ENCODE results near the gene ADGRL2. TPM values are rescaled to one million over a fixed set of nuclear protein-coding genes. Genes with fewer than 3 reads are reported as not detected.

The ADGRL2 gene
- total RNA-seq, 1 experiment from 2014 or later = 25.3 TPM

GRCh38 chr1:81846630-81847029 is 45.9 kb downstream of the ADGRL2 start:
- H3K4me2 ChIP-seq = no peak overlapping the region
- H4K20me1 ChIP-seq (ENCODE audit: insufficient read depth) = no peaks in the 10 kb centered on the region
- H3F3A ChIP-seq (ENCODE audit: insufficient read depth, low read depth) = peaks cover 4% of the 10 kb centered on the region
- ChIA-PET POLR2A (ENCODE audit: unreplicated experiment) (no interaction called here), CTCF (no interaction called here)
- H3K4me1 ChIP-seq (replicated peaks; ENCODE audit: insufficient read depth) = no peaks in the 10 kb centered on the region
- no peak overlapping the region for H3K27ac ChIP-seq
- DNase-seq = no peak
- intact Hi-C loops (cut with micrococcal nuclease; ENCODE audit: unreplicated experiment) = no loop called here
- no peaks in the 10 kb centered on the region for H3K27me3 ChIP-seq (ENCODE audit: insufficient read depth, low read depth)
- no peaks in the 10 kb centered on the region for H3K9me3 ChIP-seq (ENCODE audit: insufficient read depth, low read depth)
- no peak overlapping the region for H2AFZ ChIP-seq
- no peak overlapping the region for H3K4me3 ChIP-seq
- 0 out of 2 replicates have a peak, but pooled peaks cover 5% of the 10 kb centered on the region for H3K36me3 ChIP-seq (ENCODE audit: low read depth)
- no TSS peak for BruUV-seq (replicated peaks)
- no peaks in the 10 kb centered on the region for H3K9me2 ChIP-seq (ENCODE audit: insufficient read depth)
- no peak for TF ChIP-seq EZH2 (IDR thresholded peaks at IDR 0.05; ENCODE audit: low read depth)
- no peak for TF ChIP-seq CTCF (conservative IDR thresholded peaks at IDR 0.05)
- H3K79me2 ChIP-seq (ENCODE audit: low read depth) = no peaks in the 10 kb centered on the region

GRCh38 chr1:81847063-81847462 is 46.3 kb downstream of the ADGRL2 start:
- no peak overlapping the region for H3K4me2 ChIP-seq
- 0 out of 2 replicates have a peak, but pooled peaks cover 5% of the 10 kb centered on the region for H3K36me3 ChIP-seq (ENCODE audit: low read depth)
- intact Hi-C loops (cut with micrococcal nuclease; ENCODE audit: unreplicated experiment) = no loop called here
- no peaks in the 10 kb centered on the region for H3K27me3 ChIP-seq (ENCODE audit: insufficient read depth, low read depth)
- H3K9me3 ChIP-seq (ENCODE audit: insufficient read depth, low read depth) = no peaks in the 10 kb centered on the region
- no peaks in the 10 kb centered on the region for H3K4me1 ChIP-seq (replicated peaks; ENCODE audit: insufficient read depth)
- H2AFZ ChIP-seq = no peak overlapping the region
- H3F3A ChIP-seq (ENCODE audit: insufficient read depth, low read depth) = peaks cover 4% of the 10 kb centered on the region
- TF ChIP-seq EZH2 (IDR thresholded peaks at IDR 0.05; ENCODE audit: low read depth) = no peak
- TF ChIP-seq CTCF (conservative IDR thresholded peaks at IDR 0.05) = no peak
- no TSS peak for BruUV-seq (replicated peaks)
- no peak overlapping the region for H3K27ac ChIP-seq
- H3K79me2 ChIP-seq (ENCODE audit: low read depth) = no peaks in the 10 kb centered on the region
- CTCF ChIA-PET = no interaction called here
- DNase-seq = no peak
- H3K9me2 ChIP-seq (ENCODE audit: insufficient read depth) = no peaks in the 10 kb centered on the region
- POLR2A ChIA-PET (ENCODE audit: unreplicated experiment) = no interaction called here
- H3K4me3 ChIP-seq = no peak overlapping the region
- H4K20me1 ChIP-seq (ENCODE audit: insufficient read depth) = no peaks in the 10 kb centered on the region

GRCh38 chr1:81848880-81849682 is 48.3 kb downstream of the ADGRL2 start:
- DNase-seq = no peak
- Histone ChIP-seq H4K20me1 (ENCODE audit: insufficient read depth) (no peaks in the 10 kb centered on the region), H3K4me2 (no peak overlapping the region), H3K36me3 (ENCODE audit: low read depth) (0 out of 2 replicates have a peak, but pooled peaks cover 5% of the 10 kb centered on the region), H2AFZ (no peak overlapping the region), H3K9me2 (ENCODE audit: insufficient read depth) (no peaks in the 10 kb centered on the region), H3K4me1 (replicated peaks; ENCODE audit: insufficient read depth) (no peaks in the 10 kb centered on the region), H3K4me3 (no peak overlapping the region), H3F3A (ENCODE audit: insufficient read depth, low read depth) (peaks cover 4% of the 10 kb centered on the region), H3K9me3 (ENCODE audit: insufficient read depth, low read depth) (no peaks in the 10 kb centered on the region), H3K79me2 (ENCODE audit: low read depth) (no peaks in the 10 kb centered on the region), H3K27me3 (ENCODE audit: insufficient read depth, low read depth) (no peaks in the 10 kb centered on the region), H3K27ac (no peak overlapping the region)
- BruUV-seq (replicated peaks) = no TSS peak
- TF ChIP-seq CTCF (conservative IDR thresholded peaks at IDR 0.05) (no peak), EZH2 (IDR thresholded peaks at IDR 0.05; ENCODE audit: low read depth) (no peak)
- CTCF ChIA-PET = no interaction called here
- intact Hi-C loops (cut with micrococcal nuclease; ENCODE audit: unreplicated experiment) = no loop called here
- POLR2A ChIA-PET (ENCODE audit: unreplicated experiment) = no interaction called here
